ENCODE data around the gene PKDCC. TPM values are rescaled to one million over a fixed set of nuclear protein-coding genes. Genes with fewer than 3 reads are reported as not detected.
"Not testable (repeated sequence)": the region's sequence is repeated elsewhere in the genome, so short reads cannot be mapped to it uniquely, and the experiment has no call there.

Gene PKDCC
- total and polyA plus RNA-seq, 2 donors from 2014 or later = 28.1 to 52.2 TPM

DNA sequence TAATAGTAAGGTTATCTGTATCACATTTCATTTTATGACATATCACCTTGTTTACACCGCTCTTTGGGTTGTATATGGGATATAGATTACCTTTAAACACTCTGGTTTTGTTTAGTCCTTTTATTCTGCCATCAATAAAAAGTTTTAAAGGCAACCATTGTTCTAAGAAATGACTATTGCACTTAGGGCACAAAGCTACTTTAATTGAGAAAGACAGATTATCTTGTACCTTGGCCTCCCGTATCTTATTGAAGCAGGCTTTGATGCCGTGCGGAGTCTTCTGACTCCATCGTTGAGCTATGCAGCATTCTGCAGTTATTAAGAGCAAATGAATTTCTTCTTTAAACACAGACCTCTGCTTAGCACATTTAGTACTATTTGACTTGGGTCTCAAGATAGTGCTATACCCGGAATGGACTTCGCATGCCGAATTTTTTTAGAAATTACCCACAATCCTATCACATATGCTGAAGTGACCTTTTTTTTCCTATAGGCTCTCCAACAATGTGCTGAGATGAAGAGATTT, 16.7 kb downstream of the PKDCC start:
- H3K4me3 ChIP-seq (ENCODE audit: low read length in 3 of 3) = no peak overlapping the region
- no peak overlapping the region for H3K9ac ChIP-seq (ENCODE audit: low read length in 3 of 3)
- no peaks in the 10 kb centered on the region for H3K27me3 ChIP-seq (ENCODE audit: control insufficient read depth, insufficient read depth, low read length)
- DNase-seq (no peak), FAIRE-seq (no peak)
- no peaks in the 10 kb centered on the region for H3K9me3 ChIP-seq (ENCODE audit: control insufficient read depth in 2 of 3, insufficient read depth in 1 of 3, low read length in 3 of 3)
- intact Hi-C loops (cut with DNase I) = no loop called here
- no peaks in the 10 kb centered on the region for H3K36me3 ChIP-seq (ENCODE audit: control insufficient read depth in 2 of 3, insufficient read depth in 3 of 3, low read length in 3 of 3)
- no peak overlapping the region for H3K27ac ChIP-seq (ENCODE audit: low read depth in 2 of 2, low read length in 2 of 2)
- TF ChIP-seq, protein P1, sequence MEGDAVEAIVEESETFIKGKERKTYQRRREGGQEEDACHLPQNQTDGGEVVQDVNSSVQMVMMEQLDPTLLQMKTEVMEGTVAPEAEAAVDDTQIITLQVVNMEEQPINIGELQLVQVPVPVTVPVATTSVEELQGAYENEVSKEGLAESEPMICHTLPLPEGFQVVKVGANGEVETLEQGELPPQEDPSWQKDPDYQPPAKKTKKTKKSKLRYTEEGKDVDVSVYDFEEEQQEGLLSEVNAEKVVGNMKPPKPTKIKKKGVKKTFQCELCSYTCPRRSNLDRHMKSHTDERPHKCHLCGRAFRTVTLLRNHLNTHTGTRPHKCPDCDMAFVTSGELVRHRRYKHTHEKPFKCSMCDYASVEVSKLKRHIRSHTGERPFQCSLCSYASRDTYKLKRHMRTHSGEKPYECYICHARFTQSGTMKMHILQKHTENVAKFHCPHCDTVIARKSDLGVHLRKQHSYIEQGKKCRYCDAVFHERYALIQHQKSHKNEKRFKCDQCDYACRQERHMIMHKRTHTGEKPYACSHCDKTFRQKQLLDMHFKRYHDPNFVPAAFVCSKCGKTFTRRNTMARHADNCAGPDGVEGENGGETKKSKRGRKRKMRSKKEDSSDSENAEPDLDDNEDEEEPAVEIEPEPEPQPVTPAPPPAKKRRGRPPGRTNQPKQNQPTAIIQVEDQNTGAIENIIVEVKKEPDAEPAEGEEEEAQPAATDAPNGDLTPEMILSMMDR (IDR thresholded peaks at IDR 0.05; ENCODE audit: borderline replicate concordance, extremely low read depth, insufficient read depth) = no peak
- peaks cover 0 to 18% (median 16%) of the 10 kb centered on the region in 3 donors for H3K4me1 ChIP-seq (ENCODE audit: control insufficient read depth in 2 of 3, insufficient read depth in 2 of 3, low read depth in 1 of 3, low read length in 3 of 3)

DNA sequence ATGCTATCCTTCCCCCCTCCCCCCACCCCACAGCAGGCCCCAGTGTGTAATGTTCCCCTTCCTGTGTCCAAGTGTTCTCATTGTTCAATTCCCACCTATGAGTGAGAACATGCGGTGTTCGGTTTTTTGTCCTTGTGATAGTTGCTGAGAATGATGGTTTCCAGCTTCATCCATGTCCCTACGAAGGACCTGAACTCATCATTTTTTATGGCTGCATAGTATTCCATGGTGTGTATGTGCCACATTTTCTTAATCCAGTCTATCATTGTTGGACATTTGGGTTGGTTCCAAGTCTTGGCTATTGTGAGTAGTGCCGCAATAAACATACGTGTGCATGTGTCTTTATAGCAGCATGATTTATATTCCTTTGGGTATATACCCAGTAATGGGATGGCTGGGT, 17.9 kb downstream of the PKDCC start:
- FAIRE-seq; H3K27ac ChIP-seq (ENCODE audit: low read depth in 2 of 2, low read length in 2 of 2); H3K9ac ChIP-seq (ENCODE audit: low read length in 3 of 3); H3K36me3 ChIP-seq (ENCODE audit: control insufficient read depth in 2 of 3, insufficient read depth in 3 of 3, low read length in 3 of 3); H3K9me3 ChIP-seq (ENCODE audit: control insufficient read depth in 2 of 3, insufficient read depth in 1 of 3, low read length in 3 of 3); H3K27me3 ChIP-seq (ENCODE audit: control insufficient read depth, insufficient read depth, low read length); H3K4me3 ChIP-seq (ENCODE audit: low read length in 3 of 3); H3K4me1 ChIP-seq (ENCODE audit: control insufficient read depth in 2 of 3, insufficient read depth in 2 of 3, low read depth in 1 of 3, low read length in 3 of 3); intact Hi-C loops (cut with DNase I); DNase-seq: not testable (repeated sequence)

DNA sequence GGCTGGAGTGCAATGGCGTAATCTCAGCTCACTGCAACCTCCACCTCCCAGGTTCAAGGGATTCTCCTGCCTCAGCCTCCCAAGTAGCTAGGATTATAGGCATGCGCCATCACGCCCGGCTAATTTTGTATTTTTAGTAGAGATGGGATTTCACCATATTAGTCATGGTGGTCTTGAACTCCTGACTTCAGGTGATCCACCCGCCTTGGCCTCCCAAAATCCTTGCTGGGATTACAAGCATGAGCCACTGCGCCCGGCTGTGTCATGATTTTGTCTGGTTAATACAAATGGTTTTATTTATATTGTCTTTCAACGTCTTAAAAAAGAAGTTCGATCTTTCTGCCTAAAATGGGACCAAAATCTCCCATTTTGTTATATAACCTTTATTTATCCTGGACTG, 19.2 kb downstream of the PKDCC start:
- H3K4me1 ChIP-seq (ENCODE audit: control insufficient read depth in 2 of 3, insufficient read depth in 2 of 3, low read depth in 1 of 3, low read length in 3 of 3); DNase-seq; FAIRE-seq; H3K36me3 ChIP-seq (ENCODE audit: control insufficient read depth in 2 of 3, insufficient read depth in 3 of 3, low read length in 3 of 3); H3K27ac ChIP-seq (ENCODE audit: low read depth in 2 of 2, low read length in 2 of 2); intact Hi-C loops (cut with DNase I); H3K9me3 ChIP-seq (ENCODE audit: control insufficient read depth in 2 of 3, insufficient read depth in 1 of 3, low read length in 3 of 3); H3K27me3 ChIP-seq (ENCODE audit: control insufficient read depth, insufficient read depth, low read length); H3K4me3 ChIP-seq (ENCODE audit: low read length in 3 of 3); H3K9ac ChIP-seq (ENCODE audit: low read length in 3 of 3): not testable (repeated sequence)

DNA sequence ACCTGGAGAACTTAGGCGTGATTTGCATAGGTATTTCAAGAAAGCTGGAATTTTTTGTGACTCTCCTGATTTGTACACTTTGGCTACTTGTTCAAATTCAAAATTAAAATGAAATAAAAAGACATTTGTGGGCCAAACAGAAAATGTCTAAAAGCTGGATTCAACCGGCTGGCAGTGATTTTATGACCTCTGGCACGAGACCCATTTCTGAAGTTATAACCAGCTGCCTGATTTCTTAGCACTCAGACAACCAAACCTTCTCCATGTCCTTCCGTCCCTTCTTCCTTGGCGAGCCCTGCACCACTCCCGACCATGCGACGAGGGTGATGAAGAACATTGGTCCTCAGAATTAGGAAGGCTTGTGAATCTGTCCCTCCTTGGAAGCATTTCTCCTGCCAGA, 19.7 kb downstream of the PKDCC start:
- H3K9me3 ChIP-seq (ENCODE audit: control insufficient read depth in 2 of 3, insufficient read depth in 1 of 3, low read length in 3 of 3) = no peaks in the 10 kb centered on the region
- H3K4me3 ChIP-seq (ENCODE audit: low read length in 3 of 3) = no peak overlapping the region
- H3K4me1 ChIP-seq (ENCODE audit: control insufficient read depth in 2 of 3, insufficient read depth in 2 of 3, low read depth in 1 of 3, low read length in 3 of 3) = peaks cover 0 to 8% (median 5%) of the 10 kb centered on the region in 3 donors
- TF ChIP-seq, protein P1 (IDR thresholded peaks at IDR 0.05; ENCODE audit: borderline replicate concordance, extremely low read depth, insufficient read depth) = no peak
- FAIRE-seq = no peak
- no peak overlapping the region for H3K9ac ChIP-seq (ENCODE audit: low read length in 3 of 3)
- no peak overlapping the region for H3K27ac ChIP-seq (ENCODE audit: low read depth in 2 of 2, low read length in 2 of 2)
- no peaks in the 10 kb centered on the region for H3K36me3 ChIP-seq (ENCODE audit: control insufficient read depth in 2 of 3, insufficient read depth in 3 of 3, low read length in 3 of 3)
- H3K27me3 ChIP-seq (ENCODE audit: control insufficient read depth, insufficient read depth, low read length) = no peaks in the 10 kb centered on the region
- intact Hi-C loops (cut with DNase I) = no loop called here
- DNase-seq = no peak

Data from kidney (tissue), 14 donors.